ENCODE results near the gene EIF4G3. TPM values are rescaled to one million over a fixed set of nuclear protein-coding genes. Genes with fewer than 3 reads are reported as not detected.

EIF4G3 gene
- total and polyA plus RNA-seq, 2 of the 8 experiments (the other 6 are each of a cell fraction or from before 2014, with no cell fraction given): 47.5 to 66.6 TPM

DNA sequence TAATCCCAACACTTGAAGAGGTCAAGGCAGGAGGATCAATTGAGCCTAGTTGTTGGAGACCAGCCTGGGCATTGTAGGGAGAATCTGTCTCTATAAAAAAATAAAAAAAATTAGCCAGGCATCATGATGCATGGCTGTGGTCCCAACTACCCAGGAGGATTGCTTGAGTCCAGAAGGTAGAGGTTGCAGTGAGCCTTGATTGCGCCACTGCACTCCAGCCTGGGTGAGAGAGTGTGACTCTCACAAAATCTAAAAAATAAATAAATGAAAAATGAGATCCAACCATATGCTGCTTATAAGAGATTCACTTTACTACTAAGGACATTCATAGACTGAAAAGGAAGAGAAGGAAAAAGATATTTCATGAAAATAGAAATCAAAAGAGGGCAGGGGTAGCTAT is 342.5 kb downstream of the EIF4G3 start:
- H2AFZ ChIP-seq (ENCODE audit: low read length): no peak overlapping the region

More for the DNA sequence above, 342.5 kb downstream of the EIF4G3 start:
- no peak for FAIRE-seq
- no peaks in the 10 kb centered on the region for H3K23me2 ChIP-seq (ENCODE audit: low read depth, low read length)
- TF ChIP-seq JUN (IDR thresholded peaks at IDR 0.05; ENCODE audit: low read depth, low read length) (no peak), TCF12 (IDR thresholded peaks at IDR 0.05; ENCODE audit: low read depth, low read length) (no peak), HDAC6 (IDR thresholded peaks at IDR 0.05; ENCODE audit: low read depth, low read length) (no peak), RBBP5 (IDR thresholded peaks at IDR 0.05; ENCODE audit: borderline replicate concordance, low read depth, low read length) (no peak), CBX5 (IDR thresholded peaks at IDR 0.05; ENCODE audit: low read depth, low read length) (no peak), SIN3A (conservative IDR thresholded peaks at IDR 0.05 in 1 of 2, IDR thresholded peaks at IDR 0.05 in 1 of 2; ENCODE audit: low read depth in 1 of 2, low read length in 2 of 2) (no peak), EP300 (IDR thresholded peaks at IDR 0.05; ENCODE audit: borderline replicate concordance in 1 of 2, low read depth in 2 of 2, low read length in 2 of 2) (no peak), HDAC2 (IDR thresholded peaks at IDR 0.05; ENCODE audit: borderline replicate concordance in 1 of 2, low read depth in 2 of 2, low read length in 2 of 2) (no peak)
- no peak overlapping the region for H3K23ac ChIP-seq (ENCODE audit: insufficient read length)
- no peak overlapping the region for H2AK5ac ChIP-seq (ENCODE audit: low read depth, low read length)
- ChIA-PET CTCF (ENCODE audit: partially characterized antibody) (no interaction called here), POLR2A (ENCODE audit: partially characterized antibody) (no interaction called here)
- H4K91ac ChIP-seq (replicated peaks; ENCODE audit: insufficient read length, low read length): no peak overlapping the region
- H3K4me3 ChIP-seq (ENCODE audit: extremely low read depth in 1 of 4, insufficient read depth in 2 of 4, low read depth in 3 of 4, low read length in 4 of 4): no peak overlapping the region
- H2BK15ac ChIP-seq (ENCODE audit: low read length): no peak overlapping the region
- no peak for DNase-seq (ENCODE audit: low read depth in 1 of 2, low spot score in 2 of 2)
- H3K9me3 ChIP-seq (ENCODE audit: insufficient read depth in 2 of 2, low read depth in 1 of 2, low read length in 1 of 2): no peaks in the 10 kb centered on the region
- no peak overlapping the region for H3K4me2 ChIP-seq (ENCODE audit: insufficient read depth in 1 of 2, low read depth in 2 of 2, low read length in 2 of 2)
- H2BK20ac ChIP-seq (ENCODE audit: low read length): no peak overlapping the region
- no peak overlapping the region for H4K5ac ChIP-seq (ENCODE audit: insufficient read length, low read depth, low read length)
- no peaks in the 10 kb centered on the region for H3K27me3 ChIP-seq (replicated peaks in 1 of 4; ENCODE audit: control insufficient read depth in 3 of 4, extremely low read depth in 1 of 4, insufficient read depth in 3 of 4, low read length in 3 of 4)
- no peak overlapping the region for H4K8ac ChIP-seq (ENCODE audit: extremely low read depth, insufficient read depth, low read length)
- H3K4me1 ChIP-seq (replicated peaks in 1 of 4; ENCODE audit: control insufficient read depth in 3 of 4, insufficient read depth in 4 of 4, low read length in 3 of 4): no peaks in the 10 kb centered on the region
- H2BK120ac ChIP-seq (replicated peaks; ENCODE audit: low read depth, low read length): no peak overlapping the region
- H3K56ac ChIP-seq (replicated peaks; ENCODE audit: insufficient read length, low read depth, low read length): no peak overlapping the region
- H3K14ac ChIP-seq (ENCODE audit: insufficient read length): no peak overlapping the region
- H3K36me3 ChIP-seq (ENCODE audit: control insufficient read depth in 2 of 4, insufficient read depth in 4 of 4, low read length in 3 of 4): peaks cover 0 to 2% (median under 1%) of the 10 kb centered on the region in 4 experiments; a peak in 1 of 8 replicates
- no peaks in the 10 kb centered on the region for H4K20me1 ChIP-seq (replicated peaks in 1 of 2; ENCODE audit: control insufficient read depth in 1 of 2, insufficient read depth in 2 of 2, low read length in 2 of 2)
- H3K79me1 ChIP-seq (ENCODE audit: low read depth, low read length): no peaks in the 10 kb centered on the region
- no peak overlapping the region for H2BK5ac ChIP-seq (ENCODE audit: low read depth, low read length)
- H3K18ac ChIP-seq (ENCODE audit: extremely low read depth, low read length): no peak overlapping the region
- no peaks in the 10 kb centered on the region for H3K79me2 ChIP-seq (ENCODE audit: control insufficient read depth in 1 of 2, insufficient read depth in 2 of 2, low read length in 2 of 2)
- no peak overlapping the region for H3K4ac ChIP-seq (replicated peaks; ENCODE audit: insufficient read length, low read depth, low read length)
- 93% methylated on average over 1 of the region's 1 CpG; no CpG with 5 or more reads in 1 of the 2 experiments for WGBS, 2 experiments (ENCODE audit: extremely low coverage in 1 of 2, insufficient coverage in 1 of 2, insufficient read length in 1 of 2, insufficient replicate concordance in 2 of 2, low coverage in 1 of 2, low lambda C conversion rate in 2 of 2, missing lambda C conversion rate in 1 of 2)
- no peak overlapping the region for H3K27ac ChIP-seq (ENCODE audit: low read depth, low read length)
- no peak overlapping the region for H2BK12ac ChIP-seq (ENCODE audit: low read depth, low read length)
- no peak overlapping the region for H3K9ac ChIP-seq (replicated peaks in 1 of 4; ENCODE audit: extremely low read depth in 1 of 4, low read depth in 3 of 4, low read length in 3 of 4)
